CD14-positive monocyte (primary cell): ENCODE data around the gene ARSI. TPM values are rescaled to one million over a fixed set of nuclear protein-coding genes. Genes with fewer than 3 reads are reported as not detected.

Source experiments
- DNase-seq, 3 donors: peaks; one replicate each; pipeline ENCODE4 v3.0.0-alpha.2; 2011 to 2022
- H2AFZ ChIP-seq: 2 replicates; pipeline ENCODE4 v1.6.0; 2012; ENCODE audit warnings: mild to moderate bottlenecking, low read depth, low read length, inconsistent platforms; ENCODE audit not compliant: insufficient read depth, poor library complexity, severe bottlenecking
- H3K27ac ChIP-seq, 2 donors: 1 replicate in 1 of 2; 2 replicates in 1 of 2; pipeline ENCODE4 v1.5.1; 2012 to 2013; ENCODE audit warnings: low read length in 2 of 2, control low read depth in 1 of 2, inconsistent platforms in 1 of 2, low read depth in 1 of 2, mild to moderate bottlenecking in 1 of 2
- H3K27me3 ChIP-seq, 2 donors: one replicate each; pipeline versions ENCODE4 v1.6.0 to v1.6.1; 2011 to 2013; ENCODE audit warnings: low read length in 2 of 2; ENCODE audit not compliant: control insufficient read depth in 2 of 2, insufficient read depth in 2 of 2
- H3K36me3 ChIP-seq, 2 donors: replicated peaks in 1 of 2; 1 replicate in 1 of 2; 2 replicates in 1 of 2; pipeline versions ENCODE4 v1.5.1 to v1.6.1; 2012 to 2013; ENCODE audit warnings: low read length in 2 of 2, control low read depth in 1 of 2, inconsistent platforms in 1 of 2, mild to moderate bottlenecking in 1 of 2; ENCODE audit not compliant: insufficient read depth in 2 of 2, control insufficient read depth in 1 of 2
- H3K4me1 ChIP-seq, 2 donors: 1 replicate in 1 of 2; 2 replicates in 1 of 2; pipeline versions ENCODE4 v1.5.1 to v1.6.1; 2012 to 2013; ENCODE audit warnings: low read length in 2 of 2, control low read depth in 1 of 2, inconsistent platforms in 1 of 2, mild to moderate bottlenecking in 1 of 2, moderate library complexity in 1 of 2; ENCODE audit not compliant: insufficient read depth in 2 of 2, control insufficient read depth in 1 of 2
- H3K4me2 ChIP-seq: replicated peaks from 2 replicates; pipeline ENCODE3; 2012; ENCODE audit warnings: low read length, moderate library complexity, mild to moderate bottlenecking; ENCODE audit not compliant: poor library complexity, severe bottlenecking; ENCODE audit errors: extremely low read depth
- H3K4me3 ChIP-seq, 3 experiments: fragments of 200-600 bp in 1 of 3; sonication (generic) in 1 of 3; replicated peaks in 1 of 3; 1 replicate in 2 of 3; 2 replicates in 1 of 3; pipeline ENCODE4 v1.5.1; 2011 to 2013; ENCODE audit warnings: low read length in 3 of 3, mild to moderate bottlenecking in 3 of 3, control low read depth in 2 of 3, low read depth in 2 of 3, inconsistent platforms in 1 of 3, moderate library complexity in 1 of 3
- H3K79me2 ChIP-seq: 2 replicates; pipeline ENCODE4 v1.6.0; 2012; ENCODE audit warnings: mild to moderate bottlenecking, control low read depth, inconsistent platforms, low read length, moderate library complexity; ENCODE audit not compliant: insufficient read depth
- H3K9ac ChIP-seq: 2 replicates; pipeline ENCODE4 v1.6.0; 2017; ENCODE audit warnings: low read length, mild to moderate bottlenecking; ENCODE audit not compliant: insufficient read depth, poor library complexity, severe bottlenecking
- H3K9me3 ChIP-seq, 2 donors: replicated peaks in 1 of 2; 1 replicate in 1 of 2; 2 replicates in 1 of 2; pipeline versions ENCODE4 v1.5.1 to v1.6.1; 2012 to 2013; ENCODE audit warnings: low read length in 2 of 2, control low read depth in 1 of 2; ENCODE audit not compliant: control insufficient read depth in 1 of 2, insufficient read depth in 1 of 2
- H4K20me1 ChIP-seq: 2 replicates; pipeline ENCODE4 v1.6.0; 2012; ENCODE audit warnings: mild to moderate bottlenecking, low read length, control low read depth, moderate library complexity; ENCODE audit not compliant: insufficient read depth
- H3K27ac Mint-ChIP-seq, 7 donors: one replicate each; pipeline ENCODE4 v1.8.0; 2020; ENCODE audit warnings: mild to moderate bottlenecking in 7 of 7, mixed read lengths in 7 of 7, moderate library complexity in 6 of 7, inconsistent platforms in 2 of 7
- H3K27me3 Mint-ChIP-seq, 3 donors: one replicate each; pipeline ENCODE4 v1.8.0; 2021 to 2022; ENCODE audit warnings: low read depth in 3 of 3, mild to moderate bottlenecking in 3 of 3, mixed read lengths in 3 of 3, moderate library complexity in 3 of 3, inconsistent platforms in 1 of 3
- H3K36me3 Mint-ChIP-seq, 2 donors: one replicate each; pipeline ENCODE4 v1.8.0; 2020; ENCODE audit warnings: mixed read lengths in 2 of 2, inconsistent platforms in 1 of 2, mild to moderate bottlenecking in 1 of 2
- H3K4me1 Mint-ChIP-seq: one replicate; pipeline ENCODE4 v1.8.0; 2020; ENCODE audit warnings: mild to moderate bottlenecking, mixed read lengths
- H3K4me3 Mint-ChIP-seq, 2 donors: one replicate each; pipeline ENCODE4 v1.8.0; 2020; ENCODE audit warnings: mild to moderate bottlenecking in 2 of 2, mixed read lengths in 2 of 2, moderate library complexity in 1 of 2
- H3K9me3 Mint-ChIP-seq, 7 donors: one replicate each; pipeline ENCODE4 v1.8.0; 2020 to 2022; ENCODE audit warnings: mixed read lengths in 7 of 7, mild to moderate bottlenecking in 6 of 7, moderate library complexity in 6 of 7, inconsistent platforms in 2 of 7
- CTCF ChIP-seq: fragments of 200-600 bp; IDR thresholded peaks from one replicate; pipeline ENCODE4 v1.8.0; 2022; ENCODE audit warnings: antibody characterized with exemption, mild to moderate bottlenecking
- WGBS: methylation state at CpG from one replicate; pipeline ENCODE4 v1.1.5; 2013; ENCODE audit warnings: missing lambda C conversion rate; ENCODE audit not compliant: insufficient coverage; 5-methylcytosine and 5-hydroxymethylcytosine counted together
- intact Hi-C, 2 donors: fragments of 100-400 bp; cut with micrococcal nuclease; formaldehyde crosslinking; loops; one replicate each; pipeline versions ENCODE4 v1.15.0 to v1.15.1; 2023
- polyA plus RNA-seq, 3 donors: library from polyadenylated mRNA; depleted of rRNA in 1 of 3; unstranded in 2 of 3; stranded (reverse) in 1 of 3; fragments of 300-500 nt in 2 of 3; fragments of >200 nt in 1 of 3; fragmentation: Illumina TruSeq in 2 of 3; gene quantifications; 1 replicate in 2 of 3; 2 replicates in 1 of 3; pipeline ENCODE4 v1.2.3, GENCODE V29; 2012 to 2021

ARSI gene
- polyA plus RNA-seq, 3 donors = not detected

- Histone ChIP-seq H3K27ac (no peak overlapping the region), H3K9me3 (no peaks in the 10 kb centered on the region), H3K4me3 (no peak overlapping the region), H4K20me1 (no peaks in the 10 kb centered on the region), H3K27me3 (no peaks in the 10 kb centered on the region), H3K4me1 (no peaks in the 10 kb centered on the region), H3K4me2 (no peak overlapping the region), H3K36me3 (no peaks in the 10 kb centered on the region), H3K9ac (no peak overlapping the region), H2AFZ (no peak overlapping the region), H3K79me2 (no peaks in the 10 kb centered on the region)
- no peaks in the 10 kb centered on the region for H3K36me3 Mint-ChIP-seq
- peaks cover 6% of the 10 kb centered on the region for H3K4me1 Mint-ChIP-seq
- 100% methylated on average over 4 of the region's 5 CpGs for WGBS
- no peak overlapping the region for H3K4me3 Mint-ChIP-seq
- no peaks in the 10 kb centered on the region for H3K9me3 Mint-ChIP-seq
- intact Hi-C loops = loop anchor here in 1 of 2 donors (10.0 kb wide), 1 partner anchor 208 kb away; no protein-coding TSS in a partner anchor
- H3K27me3 Mint-ChIP-seq = peaks cover under 1 to 6% (median 2%) of the 10 kb centered on the region in 3 donors
- DNase-seq = no peak
- no peak overlapping the region for H3K27ac Mint-ChIP-seq
- TF ChIP-seq CTCF = no peak
Measured at GRCh38 chr5:150342583-150342982, 39.9 kb upstream of the ARSI start.

GRCh38 chr5:150341989-150342388 lies 39.3 kb upstream of the ARSI start:
- Histone ChIP-seq H2AFZ (no peak overlapping the region), H3K9me3 (no peaks in the 10 kb centered on the region), H3K27ac (no peak overlapping the region), H3K4me3 (no peak overlapping the region), H3K9ac (no peak overlapping the region), H3K4me2 (no peak overlapping the region), H3K36me3 (no peaks in the 10 kb centered on the region), H3K4me1 (no peaks in the 10 kb centered on the region), H4K20me1 (no peaks in the 10 kb centered on the region), H3K27me3 (no peaks in the 10 kb centered on the region), H3K79me2 (no peaks in the 10 kb centered on the region)
- intact Hi-C loops = loop anchor here in 1 of 2 donors (10.0 kb wide), 1 partner anchor 207 kb away; no protein-coding TSS in a partner anchor
- H3K36me3 Mint-ChIP-seq = no peaks in the 10 kb centered on the region
- no peak overlapping the region for H3K4me3 Mint-ChIP-seq
- peaks cover 2 to 6% (median 3%) of the 10 kb centered on the region in 3 donors for H3K27me3 Mint-ChIP-seq
- peak overlapping the region in 1 of 7 donors; percentile 48 for H3K27ac Mint-ChIP-seq
- no peak for TF ChIP-seq CTCF
- DNase-seq = no peak
- WGBS = 40% methylated on average over 1 of the region's 1 CpG
- H3K9me3 Mint-ChIP-seq = peaks cover 0 to 1% (median 0%) of the 10 kb centered on the region in 7 donors
- peaks cover 6% of the 10 kb centered on the region for H3K4me1 Mint-ChIP-seq
